SU-DHL-6 (cell line): Measurements from ENCODE around the gene WFIKKN1.

Experiments used
- H2AFZ ChIP-seq: fragments of 200-600 bp; sonication (generic); 2 replicates; pipeline ENCODE4 v1.6.1; 2014; ENCODE audit warnings: low read depth, mild to moderate bottlenecking, moderate library complexity, mixed read lengths, antibody characterized with exemption, low read length; ENCODE audit not compliant: severe bottlenecking
- H3F3A ChIP-seq: fragments of 200-600 bp; shearing (Covaris generic); 2 replicates; pipeline ENCODE4 v1.6.0; 2016; ENCODE audit warnings: antibody characterized with exemption, mild to moderate bottlenecking; ENCODE audit not compliant: insufficient read depth
- H3K27ac ChIP-seq: fragments of 200-600 bp; sonication (generic); 2 replicates; pipeline ENCODE4 v1.5.1; 2016; ENCODE audit warnings: low read depth, mild to moderate bottlenecking, low read length, moderate library complexity, mixed read lengths
- H3K27me3 ChIP-seq: fragments of 200-600 bp; sonication (generic), shearing (Covaris generic); 2 replicates; pipeline ENCODE4 v1.6.0; 2014; ENCODE audit warnings: mild to moderate bottlenecking, low read length
- H3K36me3 ChIP-seq: fragments of 200-600 bp; sonication (generic); 2 replicates; pipeline ENCODE4 v1.6.1; 2014; ENCODE audit warnings: mild to moderate bottlenecking, low read length, mixed read lengths
- H3K4me2 ChIP-seq: fragments of 300-600, 200-600 bp; shearing (Covaris generic), sonication (generic); 2 replicates; pipeline ENCODE4 v1.6.0; 2014; ENCODE audit warnings: low read length, low read depth, mild to moderate bottlenecking; ENCODE audit not compliant: poor library complexity, severe bottlenecking
- H3K4me3 ChIP-seq: fragments of 200-600 bp; sonication (generic); 2 replicates; pipeline ENCODE4 v1.5.1; 2014; ENCODE audit warnings: antibody characterized with exemption, low read length, mild to moderate bottlenecking, mixed read lengths; ENCODE audit not compliant: insufficient read depth, poor library complexity, severe bottlenecking
- H3K79me2 ChIP-seq: fragments of 200-600 bp; sonication (generic); 2 replicates; pipeline ENCODE4 v1.6.1; 2014; ENCODE audit warnings: mild to moderate bottlenecking, low read length, moderate library complexity; ENCODE audit not compliant: insufficient read depth
- H3K9ac ChIP-seq: fragments of 200-600 bp; sonication (generic); 2 replicates; pipeline ENCODE4 v1.7.0; 2014; ENCODE audit warnings: mild to moderate bottlenecking, low read length
- H3K9me2 ChIP-seq: fragments of 200-600 bp; sonication (generic); replicated peaks from 2 replicates; pipeline ENCODE4 v1.6.1; 2014; ENCODE audit warnings: low read length; ENCODE audit not compliant: insufficient read depth
- H3K9me3 ChIP-seq: fragments of 200-600 bp; sonication (generic); 2 replicates; pipeline ENCODE4 v1.6.1; 2014; ENCODE audit warnings: low read length, mixed read lengths; ENCODE audit not compliant: insufficient read depth
- H4K20me1 ChIP-seq: fragments of 200-600 bp; sonication (generic); 2 replicates; pipeline ENCODE4 v1.6.1; 2014; ENCODE audit warnings: low read depth, mild to moderate bottlenecking, antibody characterized with exemption, low read length, moderate library complexity, mixed read lengths
- EZH2phosphoT487 ChIP-seq: fragments of 200-600 bp; sonication (generic), shearing (Covaris generic); conservative IDR thresholded peaks from 2 replicates; pipeline ENCODE4 v1.6.1; 2018; ENCODE audit warnings: mild to moderate bottlenecking, antibody characterized with exemption, low read length, moderate library complexity, mixed read lengths
- TF ChIP-seq, protein P1 (sequence below): fragments of 200-600 bp; sonication (generic); IDR thresholded peaks from one replicate; pipeline ENCODE4 v1.5.1; 2017; ENCODE audit warnings: antibody characterized with exemption, mild to moderate bottlenecking, low read length, moderate library complexity; ENCODE audit not compliant: insufficient read depth, poor library complexity, severe bottlenecking

WFIKKN1 gene

DNA sequence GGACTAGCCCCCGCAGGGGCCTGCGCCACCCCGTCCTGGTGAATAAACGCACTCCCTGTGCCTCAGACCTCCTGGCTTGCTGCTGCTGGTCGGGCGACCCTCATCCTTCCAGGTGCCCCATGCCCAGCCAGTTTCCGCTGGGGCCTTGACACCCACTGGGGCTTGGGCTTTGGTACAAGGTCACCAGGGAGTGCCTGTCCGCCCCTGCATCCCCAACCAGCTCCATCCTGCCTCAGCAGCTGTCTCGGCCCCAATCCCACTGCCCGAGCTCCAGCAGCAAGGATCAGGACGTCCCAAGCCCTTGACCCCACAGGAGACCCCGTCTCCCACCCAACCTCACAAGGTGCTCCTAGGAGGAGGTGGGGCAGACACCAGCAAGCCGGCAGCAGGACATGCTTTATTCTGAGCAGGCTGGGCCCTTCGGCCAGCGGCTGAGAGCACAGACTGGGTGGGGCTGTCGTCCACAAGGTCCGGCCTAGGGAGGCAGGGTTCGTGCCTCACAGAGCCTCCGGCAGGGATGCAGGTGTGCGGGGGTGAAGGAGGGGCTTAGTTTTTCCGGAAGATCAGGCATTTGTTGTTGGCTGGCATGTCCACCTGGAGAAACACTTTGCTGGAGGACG, 3.4 kb downstream of the WFIKKN1 start:
- Histone ChIP-seq H3K9ac (no peak overlapping the region), H3K9me3 (no peaks in the 10 kb centered on the region), H3K27me3 (no peaks in the 10 kb centered on the region), H3K4me3 (no peak overlapping the region), H3K36me3 (no peaks in the 10 kb centered on the region), H4K20me1 (no peaks in the 10 kb centered on the region), H2AFZ (no peak overlapping the region), H3K27ac (no peak overlapping the region), H3K79me2 (no peaks in the 10 kb centered on the region), H3K4me2 (no peak overlapping the region), H3K9me2 (no peaks in the 10 kb centered on the region), H3F3A (peaks cover 5% of the 10 kb centered on the region)
- TF ChIP-seq, protein P1, sequence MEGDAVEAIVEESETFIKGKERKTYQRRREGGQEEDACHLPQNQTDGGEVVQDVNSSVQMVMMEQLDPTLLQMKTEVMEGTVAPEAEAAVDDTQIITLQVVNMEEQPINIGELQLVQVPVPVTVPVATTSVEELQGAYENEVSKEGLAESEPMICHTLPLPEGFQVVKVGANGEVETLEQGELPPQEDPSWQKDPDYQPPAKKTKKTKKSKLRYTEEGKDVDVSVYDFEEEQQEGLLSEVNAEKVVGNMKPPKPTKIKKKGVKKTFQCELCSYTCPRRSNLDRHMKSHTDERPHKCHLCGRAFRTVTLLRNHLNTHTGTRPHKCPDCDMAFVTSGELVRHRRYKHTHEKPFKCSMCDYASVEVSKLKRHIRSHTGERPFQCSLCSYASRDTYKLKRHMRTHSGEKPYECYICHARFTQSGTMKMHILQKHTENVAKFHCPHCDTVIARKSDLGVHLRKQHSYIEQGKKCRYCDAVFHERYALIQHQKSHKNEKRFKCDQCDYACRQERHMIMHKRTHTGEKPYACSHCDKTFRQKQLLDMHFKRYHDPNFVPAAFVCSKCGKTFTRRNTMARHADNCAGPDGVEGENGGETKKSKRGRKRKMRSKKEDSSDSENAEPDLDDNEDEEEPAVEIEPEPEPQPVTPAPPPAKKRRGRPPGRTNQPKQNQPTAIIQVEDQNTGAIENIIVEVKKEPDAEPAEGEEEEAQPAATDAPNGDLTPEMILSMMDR: no peak
- no peak for TF ChIP-seq EZH2phosphoT487

DNA sequence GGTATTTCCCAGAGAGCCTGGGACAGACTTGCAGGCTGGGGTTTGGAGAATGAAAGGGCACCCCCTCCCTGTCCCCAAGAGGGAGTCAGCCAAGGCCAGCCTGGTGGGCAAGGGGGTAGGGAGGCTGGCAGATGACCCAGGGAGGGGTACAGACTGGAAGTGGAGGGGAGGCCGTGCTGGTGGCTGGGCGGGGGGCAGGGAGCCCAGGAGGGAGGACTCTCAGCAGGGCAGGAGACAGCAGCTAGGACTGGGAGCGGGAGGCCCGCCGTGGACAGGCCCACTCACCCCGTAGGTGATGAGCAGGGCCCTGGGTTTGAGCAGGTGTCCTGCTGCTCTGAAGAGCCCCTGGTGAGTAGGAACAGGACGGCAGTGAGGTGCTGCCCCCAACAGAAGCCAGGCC, 4.2 kb downstream of the WFIKKN1 start:
- H3K27me3 ChIP-seq: no peaks in the 10 kb centered on the region

DNA sequence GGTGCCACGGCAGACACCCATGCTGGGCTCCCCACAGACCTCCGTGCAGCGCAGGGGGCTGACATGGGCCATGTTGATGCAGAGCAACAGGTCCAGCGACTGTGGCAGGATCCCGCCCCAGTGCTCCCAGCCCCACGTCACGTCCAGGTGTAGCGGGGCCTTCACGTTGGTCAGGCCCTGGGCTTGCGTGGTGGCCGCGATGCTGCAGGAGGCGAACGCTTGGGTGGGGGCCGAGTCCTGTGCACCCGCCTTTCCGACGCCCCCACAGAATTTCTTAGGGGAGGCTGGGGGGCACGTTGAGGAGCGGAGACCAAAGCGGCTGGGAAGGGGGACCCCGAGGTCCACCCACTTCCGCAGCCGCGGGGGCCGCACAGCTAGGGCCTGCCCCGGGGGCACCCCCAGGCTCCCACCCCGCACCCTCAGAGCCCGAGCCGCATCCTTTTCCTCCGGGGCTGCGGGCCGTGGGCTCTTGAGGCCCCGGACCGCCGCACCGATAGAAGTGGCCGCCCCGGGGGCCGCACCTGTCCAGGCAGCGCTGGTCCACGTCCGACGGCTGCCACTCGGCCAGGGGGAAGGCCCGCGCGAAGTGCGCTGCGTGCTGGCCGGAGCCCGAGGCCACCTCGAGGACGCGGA, 4.9 kb downstream of the WFIKKN1 start:
- Histone ChIP-seq H3K9me3 (no peaks in the 10 kb centered on the region), H3F3A (peaks cover 17% of the 10 kb centered on the region), H3K4me2 (peak overlapping the region; percentile 76), H4K20me1 (no peaks in the 10 kb centered on the region), H3K36me3 (no peaks in the 10 kb centered on the region), H3K4me3 (peak overlapping the region; percentile 59), H3K9me2 (no peaks in the 10 kb centered on the region), H3K79me2 (no peaks in the 10 kb centered on the region), H3K9ac (peak overlapping the region; percentile 87), H2AFZ (peak overlapping the region; percentile 49), H3K27ac (peak overlapping the region; percentile 8; the same call in 1 of the 2 replicates), H3K27me3 (no peaks in the 10 kb centered on the region)
- TF ChIP-seq EZH2phosphoT487: no peak
- TF ChIP-seq, protein P1: no peak

More for the DNA sequence above, 4.2 kb downstream of the WFIKKN1 start:
- H3K36me3 ChIP-seq: no peaks in the 10 kb centered on the region
- H4K20me1 ChIP-seq: no peaks in the 10 kb centered on the region
- H3K9me3 ChIP-seq: no peaks in the 10 kb centered on the region
- no peaks in the 10 kb centered on the region for H3K9me2 ChIP-seq
- H3K4me3 ChIP-seq: no peak overlapping the region
- peaks cover 11% of the 10 kb centered on the region for H3F3A ChIP-seq
- H3K27ac ChIP-seq: no peak overlapping the region
- no peaks in the 10 kb centered on the region for H3K79me2 ChIP-seq
- H3K9ac ChIP-seq: peak overlapping the region; percentile 87
- H3K4me2 ChIP-seq: peak overlapping the region; percentile 76
- H2AFZ ChIP-seq: no peak overlapping the region
- TF ChIP-seq, protein P1: no peak
- no peak for TF ChIP-seq EZH2phosphoT487
